GM12878 (cell line): ENCODE data around the gene NUDT12. TPM values are rescaled to one million over a fixed set of nuclear protein-coding genes. Genes with fewer than 3 reads are reported as not detected.

Experiments used
- ATAC-seq: fragments of 200-7000 bp; cut with Tn5 transposase; 3 replicates; pipeline ENCODE4 v1.9.1; 2020; ENCODE audit warnings: mild to moderate bottlenecking, moderate library complexity
- BruUV-seq: library from RNA; stranded (reverse); fragments of 400-500 nt; replicated peaks from 2 replicates; lab custom pipeline; 2021; lab: Mats Ljungman, UMichigan
- CTCF ChIA-PET: fragments of 300-600 bp; sonication (Branson Sonifier 250); formaldehyde crosslinking; extraction: SDS; loops from one replicate; lab custom pipeline; 2021; ENCODE audit warnings: inconsistent platforms; lab: Yijun Ruan, JAX
- POLR2A ChIA-PET: fragments of 350-600 bp; formaldehyde crosslinking; extraction: SDS; loops from one replicate; lab custom pipeline; 2021; ENCODE audit warnings: inconsistent platforms; lab: Charles Lee
- RAD21 ChIA-PET: fragments of 300-600 bp; sonication (Branson Sonifier 250); formaldehyde crosslinking; loops from one replicate; lab custom pipeline; 2023; ENCODE audit warnings: antibody characterized with exemption; ENCODE audit not compliant: unreplicated experiment; lab: Charles Lee
- SMC1A ChIA-PET: fragments of 300-600 bp; sonication (Branson Sonifier 250); formaldehyde crosslinking; loops from one replicate; lab custom pipeline; 2023; ENCODE audit not compliant: unreplicated experiment, uncharacterized antibody; lab: Charles Lee
- DNase-seq: peaks from one replicate; pipeline ENCODE4 v3.0.0-alpha.2; 2011; ENCODE audit warnings: low read depth, low spot score
- FAIRE-seq: peaks from 3 replicates; lab custom pipeline; 2011; peaks lifted over from hg19 to GRCh38; lab: Jason Lieb, UNC
- H2AFZ ChIP-seq: 2 replicates; pipeline ENCODE4 v1.6.0; 2011; ENCODE audit warnings: low read depth, low read length, control low read depth; ENCODE audit not compliant: control insufficient read depth
- H3K27ac ChIP-seq: 2 replicates; pipeline ENCODE4 v1.5.1; 2011; ENCODE audit warnings: control low read depth; ENCODE audit not compliant: control insufficient read depth, insufficient read depth
- H3K27me3 ChIP-seq, 2 experiments: replicated peaks in 1 of 2; 2 replicates each; pipeline versions ENCODE4 v1.6.0 to v1.6.1; 2011; ENCODE audit warnings: low read length in 1 of 2; ENCODE audit not compliant: control insufficient read depth in 2 of 2, insufficient read depth in 2 of 2
- H3K36me3 ChIP-seq, 2 experiments: 2 replicates each; pipeline ENCODE4 v1.5.1; 2011; ENCODE audit warnings: low read length in 1 of 2; ENCODE audit not compliant: control insufficient read depth in 2 of 2, insufficient read depth in 2 of 2
- H3K4me1 ChIP-seq: 2 replicates; pipeline ENCODE4 v1.6.1; 2011; ENCODE audit warnings: mild to moderate bottlenecking, low read length, moderate library complexity, mixed read lengths; ENCODE audit not compliant: control insufficient read depth, insufficient read depth
- H3K4me2 ChIP-seq: 2 replicates; pipeline ENCODE4 v1.6.0; 2011; ENCODE audit warnings: control low read depth; ENCODE audit not compliant: control insufficient read depth, insufficient read depth
- H3K4me3 ChIP-seq: fragments of 200-600 bp; sonication (generic); 2 replicates; pipeline ENCODE4 v1.5.1; 2016
- H3K79me2 ChIP-seq: 2 replicates; pipeline ENCODE4 v1.6.0; 2011; ENCODE audit warnings: low read length; ENCODE audit not compliant: control insufficient read depth, insufficient read depth
- H3K9ac ChIP-seq: 2 replicates; pipeline ENCODE4 v1.8.0; 2011; ENCODE audit warnings: low read length, control low read depth, mixed read lengths; ENCODE audit not compliant: control insufficient read depth, insufficient read depth
- H3K9me3 ChIP-seq: replicated peaks from 3 replicates; pipeline ENCODE4 v1.5.1; 2011; ENCODE audit warnings: mild to moderate bottlenecking, low read length; ENCODE audit not compliant: control insufficient read depth, insufficient read depth
- H4K20me1 ChIP-seq: 2 replicates; pipeline ENCODE4 v1.6.0; 2011; ENCODE audit not compliant: control insufficient read depth, insufficient read depth
- BCL11A ChIP-seq: IDR thresholded peaks from 2 replicates; pipeline ENCODE4 v1.6.1; 2011; ENCODE audit warnings: low read depth, low read length
- CBX3 ChIP-seq: fragments of 200-600 bp; sonication (generic); IDR thresholded peaks from 2 replicates; pipeline ENCODE4 v1.6.1; 2016; ENCODE audit warnings: low read depth, borderline replicate concordance
- CTCF ChIP-seq, 3 experiments: IDR thresholded peaks in 2 of 3; conservative IDR thresholded peaks in 1 of 3; 2 replicates each; pipeline ENCODE4 v1.5.1; 2011; ENCODE audit warnings: low read depth in 3 of 3, low read length in 3 of 3, mild to moderate bottlenecking in 3 of 3, control low read depth in 2 of 3, moderate library complexity in 2 of 3, inconsistent platforms in 1 of 3, mixed read lengths in 1 of 3; ENCODE audit not compliant: control insufficient read depth in 2 of 3, insufficient read depth in 1 of 3; ENCODE audit errors: extremely low read depth in 1 of 3
- GATAD2B ChIP-seq: fragments of 450-650 bp; conservative IDR thresholded peaks from 2 replicates; pipeline ENCODE4 v1.6.1; 2017; ENCODE audit warnings: low read depth, mild to moderate bottlenecking, moderate library complexity
- KLF5 ChIP-seq: fragments of 450-650 bp; IDR thresholded peaks from 2 replicates; pipeline ENCODE4 v1.6.1; 2014; ENCODE audit warnings: mild to moderate bottlenecking; ENCODE audit not compliant: partially characterized antibody
- NFYB ChIP-seq: IDR thresholded peaks from 2 replicates; pipeline ENCODE4 v1.6.1; 2011; ENCODE audit warnings: low read depth, mild to moderate bottlenecking, low read length, improper control_type of control experiment, moderate library complexity; ENCODE audit not compliant: insufficient read depth
- RAD51 ChIP-seq: fragments of 450-650 bp; IDR thresholded peaks from 2 replicates; pipeline ENCODE4 v1.6.1; 2016; ENCODE audit warnings: moderate library complexity, mild to moderate bottlenecking, inconsistent platforms
- SREBF2 ChIP-seq: IDR thresholded peaks from 2 replicates; pipeline ENCODE4 v1.6.1; 2012; ENCODE audit warnings: mild to moderate bottlenecking, low read length
- STAT1 ChIP-seq: fragments of 450-650 bp; conservative IDR thresholded peaks from 2 replicates; pipeline ENCODE4 v1.6.1; 2014; ENCODE audit warnings: antibody characterized with exemption, mild to moderate bottlenecking
- TCF3 ChIP-seq: IDR thresholded peaks from 2 replicates; pipeline ENCODE4 v1.6.1; 2012; ENCODE audit warnings: low read depth, mild to moderate bottlenecking, low read length, borderline replicate concordance; ENCODE audit not compliant: insufficient read depth
- TCF7 ChIP-seq: IDR thresholded peaks from 2 replicates; pipeline ENCODE4 v1.6.1; 2014; ENCODE audit warnings: antibody characterized with exemption, borderline replicate concordance
- ZNF384 ChIP-seq: IDR thresholded peaks from 2 replicates; pipeline ENCODE4 v1.6.1; 2012; ENCODE audit warnings: low read depth, mild to moderate bottlenecking, low read length, improper control_type of control experiment, borderline replicate concordance
- WGBS: methylation state at CpG from one replicate; pipeline ENCODE4 v1.1.6; 2016; ENCODE audit warnings: low lambda C conversion rate; ENCODE audit not compliant: insufficient replicate concordance, insufficient coverage; ENCODE audit errors: missing lambda C conversion rate; 5-methylcytosine and 5-hydroxymethylcytosine counted together
- in situ Hi-C: fragments of 300-500 bp; cut with MboI; formaldehyde crosslinking; loops from 9 replicates; pipeline ENCODE4 v1.14.3; 2018; ENCODE audit warnings: mixed read lengths
- intact Hi-C: fragments of 100-400 bp; cut with micrococcal nuclease; formaldehyde crosslinking; loops from one replicate; pipeline ENCODE4 v1.14.2; 2022; ENCODE audit not compliant: unreplicated experiment
- polyA plus RNA-seq, 11 experiments: library from polyadenylated mRNA; depleted of rRNA in 4 of 11; unstranded in 6 of 11; stranded (reverse) in 5 of 11; fragments of >200 nt; fragmentation: Nextera tagmentation in 4 of 11; fragmentation: Illumina TruSeq in 1 of 11; extraction: Ambion mirVana in 4 of 11; extraction: Trizol in 1 of 11; gene quantifications; 1 replicate in 1 of 11; 2 replicates in 10 of 11; pipeline versions ENCODE4 v1.2.1 to v1.2.3, GENCODE V29; 2011 to 2016; ENCODE audit warnings: inconsistent platforms in 2 of 11, missing spikeins in 2 of 11, low read depth in 1 of 11
- total RNA-seq, 4 experiments: library from RNA; depleted of rRNA in 3 of 4; stranded (reverse); fragments of >200 nt in 3 of 4; fragmentation: Illumina TruSeq in 1 of 4; extraction: Trizol in 1 of 4; gene quantifications; 2 replicates each; pipeline versions ENCODE4 v1.2.1 to v1.2.3, GENCODE V29; 2013 to 2021

Gene NUDT12
- total and polyA plus RNA-seq, 10 of the 15 experiments (the other 5 are each of a cell fraction or from before 2014, with no cell fraction given), result 2.9 to 9.0 (median 5.2) TPM

- H3K4me2 ChIP-seq, result no peak overlapping the region
- H3K9ac ChIP-seq, result no peak overlapping the region
- H3K4me1 ChIP-seq, result no peaks in the 10 kb centered on the region
- H3K4me3 ChIP-seq, result no peak overlapping the region
- RAD21 ChIA-PET, result no interaction called here
- CTCF ChIA-PET, result no interaction called here
- no peaks in the 10 kb centered on the region; a peak in 1 of 4 replicates for H3K27me3 ChIP-seq
- POLR2A ChIA-PET, result no interaction called here
- H3K36me3 ChIP-seq, result no peaks in the 10 kb centered on the region
- no peak for DNase-seq
- H2AFZ ChIP-seq, result no peak overlapping the region
- no peak for TF ChIP-seq RAD51
- TF ChIP-seq TCF3, result no peak
- no peak for TF ChIP-seq CBX3
- no peak overlapping the region for H3K27ac ChIP-seq
- intact Hi-C loops, result no loop called here
- in situ Hi-C loops, result no loop called here
- no peak for ATAC-seq
- BruUV-seq, result no TSS peak
- SMC1A ChIA-PET, result no interaction called here
- no peak for FAIRE-seq
- no peaks in the 10 kb centered on the region for H3K79me2 ChIP-seq
- H4K20me1 ChIP-seq, result no peaks in the 10 kb centered on the region
- no peaks in the 10 kb centered on the region for H3K9me3 ChIP-seq
These were observed 39.8 kb upstream of the NUDT12 start for GRCh38 chr5:103602438-103602837.

DNA sequence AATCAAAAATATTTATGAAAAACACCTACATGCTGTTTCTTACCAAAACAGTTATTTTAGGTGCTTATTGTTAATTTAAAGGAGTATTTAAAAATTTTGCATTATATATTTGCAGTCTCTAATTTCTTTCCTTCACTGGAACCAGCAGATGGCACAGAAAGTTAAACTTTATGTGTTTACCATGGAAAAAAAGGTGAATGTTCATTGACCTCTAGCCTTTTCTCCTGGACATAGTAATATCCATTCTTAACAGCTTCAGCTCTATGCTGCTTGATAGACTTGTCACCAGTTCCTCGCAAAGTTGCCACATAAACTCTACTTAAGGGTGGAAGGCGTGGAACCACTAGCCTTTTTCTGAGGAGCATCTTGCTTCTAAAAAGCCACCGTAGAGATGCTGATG lies 38.7 kb upstream of the NUDT12 start:
- H3K79me2 ChIP-seq, result no peaks in the 10 kb centered on the region
- no TSS peak for BruUV-seq
- no peaks in the 10 kb centered on the region; a peak in 1 of 4 replicates for H3K27me3 ChIP-seq
- H3K4me1 ChIP-seq, result no peaks in the 10 kb centered on the region
- intact Hi-C loops (no loop called here), in situ Hi-C loops (no loop called here)
- no peak overlapping the region for H3K4me2 ChIP-seq
- H3K27ac ChIP-seq, result no peak overlapping the region
- H3K9me3 ChIP-seq, result no peaks in the 10 kb centered on the region
- SMC1A ChIA-PET, result no interaction called here
- DNase-seq (no peak), FAIRE-seq (no peak), ATAC-seq (no peak)
- RAD21 ChIA-PET, result no interaction called here
- WGBS, result 55% methylated on average over 3 of the region's 3 CpGs
- no peak overlapping the region for H3K9ac ChIP-seq
- H3K36me3 ChIP-seq, result no peaks in the 10 kb centered on the region
- POLR2A ChIA-PET, result no interaction called here
- no peaks in the 10 kb centered on the region for H4K20me1 ChIP-seq
- no peak overlapping the region for H2AFZ ChIP-seq
- H3K4me3 ChIP-seq, result no peak overlapping the region
- no peak for TF ChIP-seq BCL11A
- TF ChIP-seq TCF7, result no peak
- no peak for TF ChIP-seq STAT1
- TF ChIP-seq ZNF384, result no peak
- TF ChIP-seq SREBF2, result no peak
- TF ChIP-seq GATAD2B, result no peak
- TF ChIP-seq KLF5, result no peak
- TF ChIP-seq CTCF (IDR thresholded peaks at IDR 0.05 in 2 of 3, conservative IDR thresholded peaks at IDR 0.05 in 1 of 3; ENCODE audit: control insufficient read depth in 2 of 3, extremely low read depth in 1 of 3, insufficient read depth in 1 of 3, low read depth in 3 of 3, low read length in 3 of 3), result no peak
- no peak for TF ChIP-seq NFYB
- CTCF ChIA-PET, result no interaction called here
